Tibial artery (tissue), 4 donors: Measurements from ENCODE around the gene ITGA5.

Source experiments
- DNase-seq, 2 donors: peaks; one replicate each; pipeline ENCODE4 v3.0.0-alpha.2; 2019
- H3K27ac ChIP-seq, 2 donors: fragments of 200-600 bp; sonication (generic) in 1 of 2; 1 replicate in 1 of 2; 2 replicates in 1 of 2; pipeline ENCODE4 v1.5.1; 2018 to 2019; ENCODE audit warnings: mild to moderate bottlenecking in 1 of 2
- H3K27me3 ChIP-seq, 2 donors: fragments of 200-600 bp; sonication (generic) in 1 of 2; one replicate each; pipeline versions ENCODE4 v1.5.1 to v1.6.0; 2016 to 2019
- H3K36me3 ChIP-seq, 3 donors: fragments of 200-600 bp; sonication (generic) in 2 of 3; one replicate each; pipeline ENCODE4 v1.5.1; 2016 to 2019; ENCODE audit warnings: mild to moderate bottlenecking in 2 of 3
- H3K4me1 ChIP-seq, 4 donors: fragments of 200-600 bp; sonication (generic) in 2 of 4; 1 replicate in 3 of 4; 2 replicates in 1 of 4; pipeline ENCODE4 v1.5.1; 2016 to 2019
- H3K4me3 ChIP-seq, 2 donors: fragments of 200-600 bp; sonication (generic) in 1 of 2; 1 replicate in 1 of 2; 2 replicates in 1 of 2; pipeline ENCODE4 v1.5.1; 2018 to 2019; ENCODE audit warnings: mild to moderate bottlenecking in 2 of 2
- H3K9me3 ChIP-seq, 3 donors: fragments of 200-600 bp; sonication (generic) in 1 of 3; one replicate each; pipeline ENCODE4 v1.5.1; 2016 to 2019
- intact Hi-C: fragments of 100-400 bp; cut with DNase I; formaldehyde crosslinking; loops from one replicate; pipeline ENCODE4 v1.15.0; 2023; ENCODE audit warnings: low total_unique reads
- TF ChIP-seq, protein P1 (sequence below), 2 experiments: fragments of 200-600 bp in 1 of 2; fragments of 450-650 bp in 1 of 2; IDR thresholded peaks; one replicate each; pipeline ENCODE4 v1.5.1; 2017 to 2019; ENCODE audit warnings: antibody characterized with exemption in 2 of 2, mild to moderate bottlenecking in 1 of 2, moderate library complexity in 1 of 2

ITGA5 gene

DNA sequence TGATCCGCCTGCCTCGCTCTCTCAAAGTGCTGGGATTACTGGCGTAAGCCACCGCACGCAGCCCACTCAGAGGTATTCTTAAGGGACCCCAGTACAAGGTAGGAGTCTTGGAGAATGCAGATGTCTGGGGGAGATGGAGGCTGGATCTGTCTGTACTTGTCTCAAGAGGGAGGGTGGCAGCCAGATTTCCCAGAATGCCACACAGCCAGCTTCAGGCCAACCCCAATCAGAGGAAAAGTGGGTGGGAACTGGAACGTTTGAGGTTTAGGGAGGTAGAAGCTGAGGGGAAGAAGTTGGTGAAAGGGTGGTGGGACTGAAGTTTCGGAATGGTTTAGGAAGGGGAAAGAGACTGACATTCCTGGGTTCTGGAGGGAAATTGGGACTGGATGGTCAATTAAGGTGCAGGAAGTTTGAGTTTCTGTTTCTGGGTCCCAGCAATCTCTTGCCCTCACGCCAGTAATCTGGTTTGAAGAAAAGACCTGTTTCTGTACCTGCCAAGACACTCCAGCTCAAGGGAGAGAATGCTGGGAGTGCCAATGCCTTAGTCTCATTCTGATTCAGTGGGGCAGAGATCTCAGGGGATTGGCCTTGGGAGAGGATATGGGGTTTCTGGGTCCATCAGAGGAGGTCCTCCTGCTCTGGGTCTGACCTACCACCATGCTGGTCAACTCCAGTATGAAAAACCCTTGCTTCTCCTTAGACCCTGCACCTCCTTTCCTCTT, 26.4 kb downstream of the ITGA5 start:
- TF ChIP-seq, protein P1, sequence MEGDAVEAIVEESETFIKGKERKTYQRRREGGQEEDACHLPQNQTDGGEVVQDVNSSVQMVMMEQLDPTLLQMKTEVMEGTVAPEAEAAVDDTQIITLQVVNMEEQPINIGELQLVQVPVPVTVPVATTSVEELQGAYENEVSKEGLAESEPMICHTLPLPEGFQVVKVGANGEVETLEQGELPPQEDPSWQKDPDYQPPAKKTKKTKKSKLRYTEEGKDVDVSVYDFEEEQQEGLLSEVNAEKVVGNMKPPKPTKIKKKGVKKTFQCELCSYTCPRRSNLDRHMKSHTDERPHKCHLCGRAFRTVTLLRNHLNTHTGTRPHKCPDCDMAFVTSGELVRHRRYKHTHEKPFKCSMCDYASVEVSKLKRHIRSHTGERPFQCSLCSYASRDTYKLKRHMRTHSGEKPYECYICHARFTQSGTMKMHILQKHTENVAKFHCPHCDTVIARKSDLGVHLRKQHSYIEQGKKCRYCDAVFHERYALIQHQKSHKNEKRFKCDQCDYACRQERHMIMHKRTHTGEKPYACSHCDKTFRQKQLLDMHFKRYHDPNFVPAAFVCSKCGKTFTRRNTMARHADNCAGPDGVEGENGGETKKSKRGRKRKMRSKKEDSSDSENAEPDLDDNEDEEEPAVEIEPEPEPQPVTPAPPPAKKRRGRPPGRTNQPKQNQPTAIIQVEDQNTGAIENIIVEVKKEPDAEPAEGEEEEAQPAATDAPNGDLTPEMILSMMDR (IDR thresholded peaks at IDR 0.05) = no peak
- no peaks in the 10 kb centered on the region for H3K27me3 ChIP-seq
- H3K36me3 ChIP-seq = peaks cover 35 to 45% (median 43%) of the 10 kb centered on the region in 3 donors
- no peak overlapping the region for H3K4me3 ChIP-seq
- no peaks in the 10 kb centered on the region for H3K9me3 ChIP-seq
- H3K4me1 ChIP-seq = peaks cover 0 to 27% (median 8%) of the 10 kb centered on the region in 4 donors
- intact Hi-C loops = no loop called here
- peak overlapping the region; percentile 0 to 36 for H3K27ac ChIP-seq
- DNase-seq = no peak

DNA sequence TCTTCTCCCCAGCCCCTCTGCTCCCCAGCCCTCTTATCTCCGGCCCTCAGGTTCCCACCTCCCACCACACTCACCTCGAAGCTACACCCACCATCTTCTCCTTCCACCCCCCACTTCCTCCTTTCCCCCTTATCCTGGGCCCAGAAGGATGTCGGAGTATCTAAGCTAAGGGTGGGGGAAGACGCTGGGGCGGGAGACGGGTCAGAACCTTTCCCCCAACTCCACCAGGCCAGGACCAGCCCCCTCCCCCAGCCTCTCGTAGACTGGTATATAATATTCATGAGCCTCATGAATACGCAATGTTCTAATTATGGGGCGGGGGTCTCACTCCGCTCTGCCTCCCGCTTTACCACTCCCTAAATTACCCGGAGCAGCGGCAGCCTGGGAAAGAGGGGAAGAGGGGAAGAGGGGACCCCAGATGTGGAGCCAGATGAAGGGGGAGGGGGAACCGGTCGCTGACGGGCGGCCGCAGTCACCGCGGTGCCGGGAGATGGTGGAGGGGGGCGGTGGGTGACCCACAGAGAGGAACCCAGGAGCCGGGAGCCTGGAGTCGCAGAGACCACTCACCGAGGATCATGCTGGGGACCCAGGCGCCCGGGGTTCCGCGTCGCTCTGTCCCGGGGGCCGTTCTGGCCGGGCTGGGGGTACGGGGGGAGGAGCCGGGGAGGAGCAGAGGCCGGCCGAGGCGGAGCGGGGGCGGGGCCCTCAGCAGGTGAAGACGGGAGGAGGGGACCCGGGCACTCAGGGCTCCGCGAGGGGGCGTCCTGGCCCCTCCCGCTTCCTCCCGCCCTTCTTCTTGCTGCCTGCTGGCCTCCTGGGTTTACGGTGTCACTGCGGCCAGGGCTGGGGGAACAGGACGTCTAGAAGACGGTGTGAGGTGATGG, 28.2 kb downstream of the ITGA5 start:
- Histone ChIP-seq H3K27me3 (no peaks in the 10 kb centered on the region), H3K4me1 (peaks cover 0 to 34% (median 6%) of the 10 kb centered on the region in 4 donors), H3K27ac (peak overlapping the region; percentile 38 to 62), H3K9me3 (no peaks in the 10 kb centered on the region), H3K4me3 (peak overlapping the region; percentile 32 to 37), H3K36me3 (peaks cover 19 to 28% (median 26%) of the 10 kb centered on the region in 3 donors)
- DNase-seq = no peak
- TF ChIP-seq, protein P1 (IDR thresholded peaks at IDR 0.05) = no peak
- intact Hi-C loops = no loop called here

DNA sequence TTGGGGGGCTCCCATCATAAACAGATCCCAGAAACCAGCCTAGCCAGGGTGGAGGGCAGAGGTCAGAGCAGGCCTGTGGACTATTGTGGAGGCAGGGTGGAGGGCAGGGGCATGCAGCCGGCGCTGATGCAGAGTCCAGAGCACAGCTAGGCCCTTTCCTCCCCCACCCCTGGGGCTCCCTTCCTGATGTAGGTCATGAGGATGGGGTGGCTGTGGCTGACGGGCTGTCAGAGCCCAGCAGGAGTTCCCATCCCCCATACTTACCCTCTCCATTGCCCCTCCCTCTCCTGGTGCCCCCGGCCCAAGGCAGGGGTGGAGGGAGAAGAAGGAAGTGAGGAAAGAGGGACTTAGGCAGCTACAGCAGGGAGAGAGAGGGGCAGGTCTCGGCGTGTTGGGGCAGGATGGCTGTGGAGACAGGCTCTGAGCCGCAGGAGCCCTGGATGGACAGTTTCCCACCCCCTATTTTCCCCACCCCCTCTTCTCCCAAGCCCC, 28.8 kb downstream of the ITGA5 start:
- Histone ChIP-seq H3K4me3 (no peak overlapping the region), H3K27ac (peak overlapping the region in 1 of 2 donors; percentile 23), H3K27me3 (no peaks in the 10 kb centered on the region), H3K4me1 (peaks cover 0 to 30% (median 6%) of the 10 kb centered on the region in 4 donors), H3K9me3 (no peaks in the 10 kb centered on the region), H3K36me3 (peaks cover 13 to 21% (median 19%) of the 10 kb centered on the region in 3 donors)
- intact Hi-C loops = no loop called here
- DNase-seq = no peak
- TF ChIP-seq, protein P1 (IDR thresholded peaks at IDR 0.05) = no peak

DNA sequence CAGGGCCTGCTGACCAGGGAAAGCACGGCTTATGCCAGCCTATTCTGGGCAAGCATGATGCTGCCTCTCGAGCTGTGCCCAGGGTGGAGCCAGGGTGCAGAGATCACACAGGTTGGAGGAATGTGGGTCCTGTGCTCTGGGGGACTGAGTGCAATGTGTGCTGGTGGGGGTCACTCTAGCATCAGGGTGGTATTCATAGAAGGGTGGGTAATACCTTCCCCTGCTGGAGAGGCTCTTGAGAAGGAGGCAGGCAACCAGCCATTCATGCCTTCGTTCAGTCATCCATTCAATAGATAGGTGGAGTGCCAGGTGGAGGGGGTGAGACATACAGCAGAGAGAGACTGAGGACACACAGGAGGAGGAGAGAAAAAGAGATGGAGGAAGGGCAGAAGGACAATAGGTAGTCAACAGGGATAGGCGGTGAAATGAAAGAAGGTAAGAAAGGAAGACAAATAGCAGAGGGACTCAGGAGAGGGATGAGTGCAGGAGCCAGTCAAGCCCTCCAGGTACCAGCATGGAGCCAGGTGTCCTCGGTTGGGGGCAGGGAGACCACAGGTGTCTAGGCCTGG, 29.4 kb downstream of the ITGA5 start:
- H3K9me3 ChIP-seq = no peaks in the 10 kb centered on the region
- intact Hi-C loops = no loop called here
- no peak for DNase-seq
- TF ChIP-seq, protein P1 (IDR thresholded peaks at IDR 0.05) = no peak
- peak overlapping the region in 1 of 2 donors; percentile 23 for H3K27ac ChIP-seq
- peaks cover 0 to 30% (median 6%) of the 10 kb centered on the region in 4 donors for H3K4me1 ChIP-seq
- H3K36me3 ChIP-seq = peaks cover 8 to 17% (median 13%) of the 10 kb centered on the region in 3 donors
- no peaks in the 10 kb centered on the region for H3K27me3 ChIP-seq
- H3K4me3 ChIP-seq = no peak overlapping the region

DNA sequence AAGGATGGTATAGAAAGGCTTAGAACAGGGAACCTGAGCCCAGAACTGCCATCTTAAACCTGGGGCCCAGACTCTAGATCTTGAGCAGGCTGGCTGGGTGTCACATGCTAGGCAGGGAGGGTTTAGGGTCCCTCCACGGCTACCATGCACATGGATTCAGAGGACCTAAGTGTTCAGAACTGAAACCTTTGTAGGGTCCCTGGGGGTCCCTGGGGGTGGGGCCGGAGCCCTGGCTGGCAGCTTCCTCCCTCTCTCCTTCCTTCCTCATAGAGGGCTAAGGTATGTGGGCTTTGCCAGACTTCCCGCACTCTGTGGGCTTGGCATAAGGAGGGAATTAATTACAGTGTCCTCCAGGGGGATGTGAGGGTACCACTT, 29.9 kb downstream of the ITGA5 start:
- peak overlapping the region in 1 of 2 donors; percentile 21 for H3K27ac ChIP-seq
- TF ChIP-seq, protein P1 (IDR thresholded peaks at IDR 0.05) = no peak
- peaks cover 0 to 30% (median 6%) of the 10 kb centered on the region in 4 donors for H3K4me1 ChIP-seq
- H3K27me3 ChIP-seq = no peaks in the 10 kb centered on the region
- no peak overlapping the region for H3K4me3 ChIP-seq
- H3K36me3 ChIP-seq = peaks cover 4 to 17% (median 8%) of the 10 kb centered on the region in 3 donors
- no peak for DNase-seq
- no peaks in the 10 kb centered on the region for H3K9me3 ChIP-seq
- intact Hi-C loops = no loop called here
